SK-N-SH (cell line): Measurements from ENCODE around the gene LSR. TPM values are rescaled to one million over a fixed set of nuclear protein-coding genes. Genes with fewer than 3 reads are reported as not detected.

Experiments
- CTCF ChIA-PET: fragments of 300-600, 350-600 bp; formaldehyde crosslinking; extraction: SDS; loops from one replicate; lab custom pipeline; 2021; lab: Yijun Ruan, JAX
- POLR2A ChIA-PET: fragments of 350-600 bp; sonication (Branson Sonifier 250); formaldehyde crosslinking; extraction: SDS; loops from one replicate; lab custom pipeline; 2020; ENCODE audit warnings: antibody characterized with exemption, inconsistent platforms; lab: Yijun Ruan, JAX
- DNase-seq: peaks from one replicate; pipeline ENCODE4 v3.0.0; 2012
- H2AFZ ChIP-seq: fragments of 200-600 bp; sonication (generic); 2 replicates; pipeline ENCODE4 v1.8.1; 2016; ENCODE audit warnings: antibody characterized with exemption, mild to moderate bottlenecking, low read depth
- H3F3A ChIP-seq: fragments of 200-600 bp; sonication (generic); replicated peaks from 2 replicates; pipeline ENCODE3; 2016; ENCODE audit warnings: antibody characterized with exemption, mild to moderate bottlenecking; ENCODE audit not compliant: insufficient read depth
- H3K27ac ChIP-seq, 2 experiments: fragments of 200-500 bp in 1 of 2; fragments of 200-600 bp in 1 of 2; sonication (Bioruptor generic) in 1 of 2; sonication (generic), shearing (Covaris generic) in 1 of 2; 2 replicates each; pipeline versions ENCODE4 v1.5.1 to v1.6.1; 2014 to 2016; ENCODE audit warnings: low read depth in 2 of 2, inconsistent platforms in 1 of 2, low read length in 1 of 2, mild to moderate bottlenecking in 1 of 2, mixed read lengths in 1 of 2
- H3K27me3 ChIP-seq: fragments of 200-600 bp; sonication (generic), shearing (Covaris generic); 2 replicates; pipeline ENCODE4 v1.6.1; 2016; ENCODE audit warnings: mixed run types; ENCODE audit not compliant: insufficient read depth
- H3K36me3 ChIP-seq, 2 experiments: fragments of 200-500 bp in 1 of 2; fragments of 200-600 bp in 1 of 2; sonication (Bioruptor generic) in 1 of 2; sonication (generic) in 1 of 2; replicated peaks in 1 of 2; 2 replicates each; pipeline versions ENCODE3 to v1.5.1; 2014 to 2016; ENCODE audit warnings: low read length in 1 of 2, mild to moderate bottlenecking in 1 of 2; ENCODE audit not compliant: insufficient read depth in 2 of 2, control insufficient read depth in 1 of 2
- H3K4me1 ChIP-seq, 2 experiments: fragments of 200-500 bp in 1 of 2; fragments of 200-600 bp in 1 of 2; sonication (Bioruptor generic) in 1 of 2; sonication (generic), shearing (Covaris generic) in 1 of 2; 2 replicates each; pipeline versions ENCODE4 v1.5.1 to v1.6.1; 2014 to 2016; ENCODE audit warnings: low read depth in 1 of 2, low read length in 1 of 2, mixed run types in 1 of 2; ENCODE audit not compliant: insufficient read depth in 2 of 2, control insufficient read depth in 1 of 2
- H3K4me2 ChIP-seq: fragments of 200-600 bp; sonication (generic), shearing (Covaris generic); 2 replicates; pipeline ENCODE4 v1.6.1; 2017; ENCODE audit warnings: mixed run types
- H3K4me3 ChIP-seq, 2 experiments: fragments of 200-500 bp in 1 of 2; fragments of 200-600 bp in 1 of 2; sonication (Bioruptor generic) in 1 of 2; sonication (generic), shearing (Covaris generic) in 1 of 2; 2 replicates each; pipeline versions ENCODE4 v1.5.1 to v1.8.1; 2014 to 2016; ENCODE audit warnings: low read depth in 2 of 2, inconsistent platforms in 1 of 2, low read length in 1 of 2, mild to moderate bottlenecking in 1 of 2, mixed read lengths in 1 of 2, moderate library complexity in 1 of 2
- H3K79me2 ChIP-seq: fragments of 200-600 bp; sonication (generic); 2 replicates; pipeline ENCODE4 v1.8.1; 2017; ENCODE audit warnings: mild to moderate bottlenecking; ENCODE audit not compliant: insufficient read depth
- H3K9ac ChIP-seq: fragments of 200-600 bp; sonication (generic); 2 replicates; pipeline ENCODE4 v1.6.1; 2017; ENCODE audit warnings: mixed run types
- H3K9me2 ChIP-seq: fragments of 200-600 bp; sonication (generic); 2 replicates; pipeline ENCODE4 v1.6.1; 2017; ENCODE audit warnings: mixed run types
- H3K9me3 ChIP-seq: fragments of 200-600 bp; sonication (generic); 2 replicates; pipeline ENCODE4 v1.6.1; 2017; ENCODE audit warnings: mixed run types, mild to moderate bottlenecking, moderate library complexity
- H4K20me1 ChIP-seq: fragments of 200-600 bp; sonication (generic); 2 replicates; pipeline ENCODE4 v1.6.1; 2017; ENCODE audit warnings: mild to moderate bottlenecking, mixed run types; ENCODE audit not compliant: insufficient read depth
- CHD2 ChIP-seq: fragments of 150-350 bp; IDR thresholded peaks from 2 replicates; pipeline ENCODE4 v1.6.1; 2018; ENCODE audit warnings: low read length; ENCODE audit not compliant: partially characterized antibody
- CTCF ChIP-seq: fragments of 200-600 bp; sonication (generic); IDR thresholded peaks from 2 replicates; pipeline ENCODE4 v1.6.1; 2017; ENCODE audit warnings: antibody characterized with exemption, mild to moderate bottlenecking, moderate library complexity
- ELF1 ChIP-seq: IDR thresholded peaks from 2 replicates; pipeline ENCODE4 v1.4.0; 2012
- EZH2phosphoT487 ChIP-seq: fragments of 200-600 bp; sonication (generic); IDR thresholded peaks from 2 replicates; pipeline ENCODE4 v1.6.1; 2017; ENCODE audit warnings: low read depth, mixed run types, mild to moderate bottlenecking, antibody characterized with exemption, moderate library complexity, borderline replicate concordance
- FOSL2 ChIP-seq: IDR thresholded peaks from 2 replicates; pipeline ENCODE4 v1.4.0; 2012; ENCODE audit warnings: low read depth, mild to moderate bottlenecking, moderate library complexity, borderline replicate concordance
- FOXJ3 ChIP-seq: sonication (generic); formaldehyde crosslinking; IDR thresholded peaks from 2 replicates; pipeline ENCODE4 v1.5.1; 2020; ENCODE audit warnings: mild to moderate bottlenecking, missing genetic modification reagents
- IRF3 ChIP-seq: fragments of 150-350 bp; IDR thresholded peaks from 2 replicates; pipeline ENCODE4 v1.6.1; 2016; ENCODE audit warnings: mild to moderate bottlenecking, low read depth, low read length
- MXI1 ChIP-seq: IDR thresholded peaks from 2 replicates; pipeline ENCODE4 v1.6.1; 2012; ENCODE audit warnings: mild to moderate bottlenecking, low read depth, low read length, improper control_type of control experiment
- NFIC ChIP-seq: IDR thresholded peaks from 2 replicates; pipeline ENCODE4 v1.4.0; 2012; ENCODE audit warnings: borderline replicate concordance
- RXRA ChIP-seq: IDR thresholded peaks from 2 replicates; pipeline ENCODE4 v1.4.0; 2012; ENCODE audit warnings: low read depth, mild to moderate bottlenecking, borderline replicate concordance
- SIN3A ChIP-seq: IDR thresholded peaks from 2 replicates; pipeline ENCODE4 v1.6.1; 2012; ENCODE audit warnings: low read depth, mild to moderate bottlenecking, low read length, moderate library complexity, borderline replicate concordance
- TAF1 ChIP-seq: IDR thresholded peaks from 2 replicates; pipeline ENCODE4 v1.6.1; 2012; ENCODE audit warnings: low read depth, mild to moderate bottlenecking, low read length, moderate library complexity, borderline replicate concordance
- YY1 ChIP-seq: IDR thresholded peaks from 2 replicates; pipeline ENCODE4 v1.4.0; 2012; ENCODE audit warnings: low read depth, mild to moderate bottlenecking
- WGBS: methylation state at CpG from one replicate; pipeline ENCODE4 v1.1.6; 2017; ENCODE audit warnings: low lambda C conversion rate; 5-methylcytosine and 5-hydroxymethylcytosine counted together
- polyA plus RNA-seq, 3 experiments: library from polyadenylated mRNA; depleted of rRNA; stranded (reverse); fragments of >200 nt; gene quantifications; 2 replicates each; pipeline ENCODE4 v1.2.3, GENCODE V29; 2012
- TF ChIP-seq, protein P1 (sequence below): IDR thresholded peaks from 2 replicates; pipeline ENCODE4 v1.4.0; 2012; ENCODE audit warnings: low read depth
- TF ChIP-seq, protein P2 (sequence below): IDR thresholded peaks from 2 replicates; pipeline ENCODE4; 2012

LSR gene
- polyA plus RNA-seq, 1 of the 3 experiments (the other 2 are of a cell fraction): 0.62 TPM

DNA sequence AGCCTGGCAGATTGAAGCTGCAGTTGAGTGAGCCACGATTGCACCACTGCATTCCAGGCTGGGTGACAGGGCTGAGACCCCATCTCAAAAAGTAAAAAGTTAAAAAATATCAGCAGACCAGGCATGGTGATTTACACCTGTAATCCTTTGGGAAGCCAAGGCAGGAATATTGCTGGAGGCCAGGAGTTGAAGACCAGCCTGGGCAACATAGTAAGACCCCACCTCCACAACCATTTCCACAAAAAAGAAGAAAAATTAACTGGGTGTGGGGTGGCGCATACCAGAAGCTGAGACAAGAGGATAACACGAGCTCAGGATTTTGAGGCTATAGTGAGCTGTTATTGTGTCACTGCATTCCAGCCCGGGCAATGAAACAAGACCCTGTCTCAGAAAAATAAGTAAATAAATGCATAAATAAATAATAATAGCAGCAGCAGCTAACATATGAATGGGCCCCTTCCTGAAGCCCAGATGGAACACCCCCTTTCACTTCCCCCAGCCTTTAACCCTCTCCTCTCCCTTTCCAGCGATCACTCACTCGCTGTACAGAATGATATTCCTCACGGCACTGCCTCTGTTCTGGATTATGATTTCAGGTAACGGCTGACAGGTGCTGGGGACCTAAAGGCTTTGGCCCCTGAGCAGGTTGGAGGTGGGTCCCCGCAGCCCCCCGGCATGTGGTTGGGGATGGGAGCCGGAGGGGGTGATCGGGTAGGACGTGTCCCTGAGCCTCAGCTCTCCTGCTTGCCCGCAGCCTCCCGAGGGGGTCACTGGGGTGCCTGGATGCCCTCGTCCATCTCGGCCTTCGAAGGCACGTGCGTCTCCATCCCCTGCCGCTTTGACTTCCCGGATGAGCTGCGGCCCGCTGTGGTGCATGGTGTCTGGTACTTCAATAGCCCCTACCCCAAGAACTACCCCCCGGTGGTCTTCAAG, 46.3 kb downstream of the LSR start:
- CTCF ChIA-PET: interaction anchor here (0.9 to 2.2 kb wide), 7 partner anchors 10 to 184 kb away, joined by 3 to 5 read pairs (median 3); no protein-coding TSS in a partner anchor
- Histone ChIP-seq H3K4me2 (no peak overlapping the region), H4K20me1 (no peaks in the 10 kb centered on the region), H3K36me3 (no peaks in the 10 kb centered on the region), H3K27ac (no peak overlapping the region), H3K27me3 (peaks cover 64% of the 10 kb centered on the region), H3K79me2 (no peaks in the 10 kb centered on the region), H3K9me3 (no peaks in the 10 kb centered on the region), H3K9me2 (no peaks in the 10 kb centered on the region), H3K4me3 (no peak overlapping the region), H3K9ac (no peak overlapping the region), H2AFZ (no peak overlapping the region), H3F3A (no peaks in the 10 kb centered on the region), H3K4me1 (no peaks in the 10 kb centered on the region)
- POLR2A ChIA-PET: no interaction called here
- WGBS: 25% methylated on average over 19 of the region's 25 CpGs
- no peak for DNase-seq
- TF ChIP-seq EZH2phosphoT487 (no peak), NFIC (no peak), SIN3A (no peak)
- TF ChIP-seq, protein P1, sequence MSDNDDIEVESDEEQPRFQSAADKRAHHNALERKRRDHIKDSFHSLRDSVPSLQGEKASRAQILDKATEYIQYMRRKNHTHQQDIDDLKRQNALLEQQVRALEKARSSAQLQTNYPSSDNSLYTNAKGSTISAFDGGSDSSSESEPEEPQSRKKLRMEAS: no peak

- 27% methylated on average over 13 of the region's 24 CpGs for WGBS
- H3K4me3 ChIP-seq: no peak overlapping the region
- no peak overlapping the region for H2AFZ ChIP-seq
- H3F3A ChIP-seq: no peaks in the 10 kb centered on the region
- no peaks in the 10 kb centered on the region for H3K4me1 ChIP-seq
- ChIA-PET CTCF (interaction anchor here (0.8 to 2.2 kb wide), 5 partner anchors 11 to 183 kb away, joined by 3 to 5 read pairs (median 3); partner anchors contain the start of gene USF2), POLR2A (no interaction called here)
- H3K27ac ChIP-seq: no peak overlapping the region
- no peaks in the 10 kb centered on the region for H3K9me3 ChIP-seq
- H3K9me2 ChIP-seq: no peaks in the 10 kb centered on the region
- H3K79me2 ChIP-seq: no peaks in the 10 kb centered on the region
- no peaks in the 10 kb centered on the region for H3K36me3 ChIP-seq
- no peak for DNase-seq
- H3K4me2 ChIP-seq: no peak overlapping the region
- H4K20me1 ChIP-seq: no peaks in the 10 kb centered on the region
- H3K27me3 ChIP-seq: peaks cover 61% of the 10 kb centered on the region
- H3K9ac ChIP-seq: no peak overlapping the region
- TF ChIP-seq MXI1 (no peak), YY1 (no peak), IRF3 (no peak), TAF1 (no peak), FOSL2 (no peak), CHD2 (no peak), EZH2phosphoT487 (no peak), RXRA (no peak), ELF1 (no peak), FOXJ3 (CRISPR knock-in tag) (no peak), CTCF (no peak)
- TF ChIP-seq, protein P1: no peak
- TF ChIP-seq, protein P2, sequence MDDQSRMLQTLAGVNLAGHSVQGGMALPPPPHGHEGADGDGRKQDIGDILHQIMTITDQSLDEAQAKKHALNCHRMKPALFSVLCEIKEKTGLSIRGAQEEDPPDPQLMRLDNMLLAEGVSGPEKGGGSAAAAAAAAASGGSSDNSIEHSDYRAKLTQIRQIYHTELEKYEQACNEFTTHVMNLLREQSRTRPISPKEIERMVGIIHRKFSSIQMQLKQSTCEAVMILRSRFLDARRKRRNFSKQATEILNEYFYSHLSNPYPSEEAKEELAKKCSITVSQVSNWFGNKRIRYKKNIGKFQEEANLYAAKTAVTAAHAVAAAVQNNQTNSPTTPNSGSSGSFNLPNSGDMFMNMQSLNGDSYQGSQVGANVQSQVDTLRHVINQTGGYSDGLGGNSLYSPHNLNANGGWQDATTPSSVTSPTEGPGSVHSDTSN: no peak
Measured at GRCh38 chr19:35295792-35296462, 47.1 kb downstream of the LSR start.
